HL-60 (cell line): ENCODE data around the gene IGFL1.
"Not testable (repeated sequence)": the region's sequence is repeated elsewhere in the genome, so short reads cannot be mapped to it uniquely, and the experiment has no call there.

Source experiments
- DNase-seq, 2 experiments: peaks; one replicate each; pipeline ENCODE4 v3.0.0-alpha.2; 2010 to 2020; ENCODE audit warnings: low read depth in 1 of 2, low spot score in 1 of 2
- H3K27ac ChIP-seq: fragments of 250-450 bp; sonication (Bioruptor Pico); replicated peaks from 2 replicates; pipeline ENCODE4 v1.5.1; 2020; ENCODE audit warnings: mild to moderate bottlenecking, moderate library complexity
- H3K27me3 ChIP-seq: fragments of 250-450 bp; sonication (Bioruptor Pico); 2 replicates; pipeline ENCODE4 v1.5.1; 2021; ENCODE audit warnings: mild to moderate bottlenecking, moderate library complexity; ENCODE audit not compliant: insufficient read depth, poor library complexity, severe bottlenecking
- H3K4me3 ChIP-seq: replicated peaks from 2 replicates; pipeline ENCODE4 v1.5.1; 2011; ENCODE audit warnings: mild to moderate bottlenecking, control low read depth, low read length; ENCODE audit not compliant: insufficient read depth
- GABPA ChIP-seq: IDR thresholded peaks from 2 replicates; pipeline ENCODE4 v1.6.1; 2012; ENCODE audit warnings: low read depth
- POLR2AphosphoS5 ChIP-seq: IDR thresholded peaks from 2 replicates; pipeline ENCODE4 v1.6.1; 2012; ENCODE audit warnings: low read depth
- SPI1 ChIP-seq: IDR thresholded peaks from 2 replicates; pipeline ENCODE4 v1.6.1; 2012; ENCODE audit warnings: low read depth, mild to moderate bottlenecking, borderline replicate concordance
- TF ChIP-seq, protein P1 (sequence below): IDR thresholded peaks from one replicate; pipeline ENCODE4 v1.5.1; 2011; ENCODE audit warnings: low read length, control low read depth, inconsistent platforms; ENCODE audit not compliant: insufficient read depth
- TF ChIP-seq, protein P2 (sequence below): IDR thresholded peaks from 2 replicates; pipeline ENCODE4 v1.6.1; 2012; ENCODE audit warnings: low read depth; ENCODE audit not compliant: insufficient replicate concordance

Gene IGFL1

DNA sequence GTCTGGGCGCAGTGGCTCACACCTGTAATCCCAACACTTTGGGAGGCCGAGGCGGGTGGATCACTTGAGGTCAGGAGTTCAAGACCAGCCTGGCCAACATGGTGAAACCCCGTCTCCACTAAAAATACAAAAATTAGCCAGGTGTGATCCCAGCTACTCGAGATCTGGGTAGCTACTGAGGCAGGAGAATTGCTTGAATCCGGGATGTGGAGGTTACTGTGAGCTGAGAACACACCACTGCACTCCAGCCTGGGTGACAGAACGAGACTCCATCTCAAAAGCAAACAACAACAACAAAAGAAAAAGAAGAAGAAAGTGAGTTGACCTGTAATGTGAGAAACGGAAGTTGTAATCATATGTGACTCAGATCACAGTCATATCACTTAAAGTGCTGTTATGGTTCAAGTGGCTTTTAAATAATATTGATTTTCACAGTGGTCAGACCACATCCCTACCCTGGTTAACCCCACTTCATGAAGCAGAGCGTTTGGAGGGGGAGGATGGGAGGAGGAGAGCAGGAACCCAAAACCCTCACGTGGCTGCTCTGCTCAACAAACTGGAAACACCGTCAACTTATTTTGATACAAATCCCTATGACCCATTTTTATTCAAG is 33.2 kb downstream of the IGFL1 start:
- H3K4me3 ChIP-seq, H3K27ac ChIP-seq, H3K27me3 ChIP-seq: not testable (repeated sequence)
- peak; percentile 68; the same call in 1 of the 2 replicates for TF ChIP-seq POLR2AphosphoS5
- peak; percentile 44 to 46 for DNase-seq

DNA sequence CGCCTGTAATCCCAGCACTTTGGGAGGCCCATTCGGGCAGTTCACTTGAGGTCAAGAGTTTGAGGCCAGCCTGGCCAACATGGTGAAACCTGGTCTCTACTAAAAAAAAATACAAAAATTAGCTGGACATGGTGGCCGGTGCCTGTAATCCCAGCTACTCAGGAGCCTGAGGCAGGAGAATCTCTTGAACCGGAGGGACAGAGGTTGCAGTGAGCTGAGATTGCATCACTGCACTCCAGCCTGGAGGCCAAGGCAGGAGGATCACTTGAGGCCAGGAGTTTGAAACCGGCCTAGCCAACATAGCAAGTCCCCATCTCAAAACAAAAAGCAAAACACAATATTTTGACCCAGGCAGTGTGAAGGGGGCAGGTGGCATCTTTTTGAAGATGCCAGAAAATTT is 35.3 kb downstream of the IGFL1 start:
- not testable (repeated sequence) for DNase-seq, H3K27me3 ChIP-seq

DNA sequence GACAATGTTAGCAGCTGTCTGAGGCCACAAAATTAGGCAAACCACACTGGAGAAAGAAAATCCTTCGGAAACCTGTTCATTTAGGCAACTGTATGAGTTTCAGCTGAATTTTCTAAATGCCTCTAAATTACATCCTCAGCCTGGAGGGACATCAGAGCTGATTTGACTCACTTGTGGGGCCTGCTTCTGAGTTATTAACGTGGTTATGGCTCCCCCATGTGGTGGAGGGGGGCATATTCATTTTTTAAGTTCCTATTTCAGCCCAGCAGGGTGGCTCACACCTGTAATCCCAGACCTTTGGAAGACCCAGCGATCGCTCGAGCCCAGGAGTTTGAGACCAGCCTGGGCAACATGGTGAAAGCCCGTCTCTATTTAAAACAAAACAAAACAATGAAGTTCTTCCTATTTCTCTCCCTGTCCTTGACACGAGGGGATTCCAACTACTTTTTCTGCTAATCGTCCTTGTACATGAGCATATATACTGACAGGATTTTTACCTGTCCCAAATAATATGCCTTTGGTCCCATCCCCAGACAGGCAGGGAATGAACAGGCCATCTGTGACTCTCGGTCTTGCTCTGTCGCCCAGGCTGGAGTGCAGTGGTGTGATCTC is 35.8 kb downstream of the IGFL1 start:
- H3K27ac ChIP-seq: no peak overlapping the region
- DNase-seq: peak; percentile 29 to 71
- no peak for TF ChIP-seq SPI1
- TF ChIP-seq, protein P1, sequence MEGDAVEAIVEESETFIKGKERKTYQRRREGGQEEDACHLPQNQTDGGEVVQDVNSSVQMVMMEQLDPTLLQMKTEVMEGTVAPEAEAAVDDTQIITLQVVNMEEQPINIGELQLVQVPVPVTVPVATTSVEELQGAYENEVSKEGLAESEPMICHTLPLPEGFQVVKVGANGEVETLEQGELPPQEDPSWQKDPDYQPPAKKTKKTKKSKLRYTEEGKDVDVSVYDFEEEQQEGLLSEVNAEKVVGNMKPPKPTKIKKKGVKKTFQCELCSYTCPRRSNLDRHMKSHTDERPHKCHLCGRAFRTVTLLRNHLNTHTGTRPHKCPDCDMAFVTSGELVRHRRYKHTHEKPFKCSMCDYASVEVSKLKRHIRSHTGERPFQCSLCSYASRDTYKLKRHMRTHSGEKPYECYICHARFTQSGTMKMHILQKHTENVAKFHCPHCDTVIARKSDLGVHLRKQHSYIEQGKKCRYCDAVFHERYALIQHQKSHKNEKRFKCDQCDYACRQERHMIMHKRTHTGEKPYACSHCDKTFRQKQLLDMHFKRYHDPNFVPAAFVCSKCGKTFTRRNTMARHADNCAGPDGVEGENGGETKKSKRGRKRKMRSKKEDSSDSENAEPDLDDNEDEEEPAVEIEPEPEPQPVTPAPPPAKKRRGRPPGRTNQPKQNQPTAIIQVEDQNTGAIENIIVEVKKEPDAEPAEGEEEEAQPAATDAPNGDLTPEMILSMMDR: peak; percentile 47
- H3K27me3 ChIP-seq: peaks cover 8% of the 10 kb centered on the region
- H3K4me3 ChIP-seq: no peak overlapping the region

More for the DNA sequence above, 35.3 kb downstream of the IGFL1 start:
- H3K27ac ChIP-seq, H3K4me3 ChIP-seq: not testable (repeated sequence)

DNA sequence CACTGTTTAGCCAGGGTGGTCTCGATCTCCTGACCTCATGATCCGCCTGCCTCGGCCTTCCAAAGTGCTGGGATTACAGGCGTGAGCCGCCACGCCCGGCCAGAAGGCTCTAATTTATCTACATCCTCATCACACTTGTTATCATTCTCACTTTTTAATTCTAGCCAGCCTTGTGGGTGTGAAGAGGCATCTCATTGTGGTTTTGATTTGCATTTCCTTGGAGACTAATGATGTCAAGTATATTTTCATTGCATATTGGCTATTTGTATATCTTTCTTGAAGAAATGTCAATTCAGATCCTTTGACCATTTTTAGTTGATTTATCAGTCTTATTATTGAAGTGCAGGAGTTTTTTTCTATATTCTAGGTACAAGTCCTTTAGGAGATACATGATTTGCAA is 39.6 kb downstream of the IGFL1 start:
- TF ChIP-seq POLR2AphosphoS5 (no peak), GABPA (no peak), SPI1 (no peak)
- TF ChIP-seq, protein P2, sequence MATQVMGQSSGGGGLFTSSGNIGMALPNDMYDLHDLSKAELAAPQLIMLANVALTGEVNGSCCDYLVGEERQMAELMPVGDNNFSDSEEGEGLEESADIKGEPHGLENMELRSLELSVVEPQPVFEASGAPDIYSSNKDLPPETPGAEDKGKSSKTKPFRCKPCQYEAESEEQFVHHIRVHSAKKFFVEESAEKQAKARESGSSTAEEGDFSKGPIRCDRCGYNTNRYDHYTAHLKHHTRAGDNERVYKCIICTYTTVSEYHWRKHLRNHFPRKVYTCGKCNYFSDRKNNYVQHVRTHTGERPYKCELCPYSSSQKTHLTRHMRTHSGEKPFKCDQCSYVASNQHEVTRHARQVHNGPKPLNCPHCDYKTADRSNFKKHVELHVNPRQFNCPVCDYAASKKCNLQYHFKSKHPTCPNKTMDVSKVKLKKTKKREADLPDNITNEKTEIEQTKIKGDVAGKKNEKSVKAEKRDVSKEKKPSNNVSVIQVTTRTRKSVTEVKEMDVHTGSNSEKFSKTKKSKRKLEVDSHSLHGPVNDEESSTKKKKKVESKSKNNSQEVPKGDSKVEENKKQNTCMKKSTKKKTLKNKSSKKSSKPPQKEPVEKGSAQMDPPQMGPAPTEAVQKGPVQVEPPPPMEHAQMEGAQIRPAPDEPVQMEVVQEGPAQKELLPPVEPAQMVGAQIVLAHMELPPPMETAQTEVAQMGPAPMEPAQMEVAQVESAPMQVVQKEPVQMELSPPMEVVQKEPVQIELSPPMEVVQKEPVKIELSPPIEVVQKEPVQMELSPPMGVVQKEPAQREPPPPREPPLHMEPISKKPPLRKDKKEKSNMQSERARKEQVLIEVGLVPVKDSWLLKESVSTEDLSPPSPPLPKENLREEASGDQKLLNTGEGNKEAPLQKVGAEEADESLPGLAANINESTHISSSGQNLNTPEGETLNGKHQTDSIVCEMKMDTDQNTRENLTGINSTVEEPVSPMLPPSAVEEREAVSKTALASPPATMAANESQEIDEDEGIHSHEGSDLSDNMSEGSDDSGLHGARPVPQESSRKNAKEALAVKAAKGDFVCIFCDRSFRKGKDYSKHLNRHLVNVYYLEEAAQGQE: no peak
- TF ChIP-seq, protein P1: no peak
- Histone ChIP-seq H3K4me3 (no peak overlapping the region), H3K27me3 (peaks cover 17% of the 10 kb centered on the region), H3K27ac (no peak overlapping the region)
- no peak for DNase-seq

DNA sequence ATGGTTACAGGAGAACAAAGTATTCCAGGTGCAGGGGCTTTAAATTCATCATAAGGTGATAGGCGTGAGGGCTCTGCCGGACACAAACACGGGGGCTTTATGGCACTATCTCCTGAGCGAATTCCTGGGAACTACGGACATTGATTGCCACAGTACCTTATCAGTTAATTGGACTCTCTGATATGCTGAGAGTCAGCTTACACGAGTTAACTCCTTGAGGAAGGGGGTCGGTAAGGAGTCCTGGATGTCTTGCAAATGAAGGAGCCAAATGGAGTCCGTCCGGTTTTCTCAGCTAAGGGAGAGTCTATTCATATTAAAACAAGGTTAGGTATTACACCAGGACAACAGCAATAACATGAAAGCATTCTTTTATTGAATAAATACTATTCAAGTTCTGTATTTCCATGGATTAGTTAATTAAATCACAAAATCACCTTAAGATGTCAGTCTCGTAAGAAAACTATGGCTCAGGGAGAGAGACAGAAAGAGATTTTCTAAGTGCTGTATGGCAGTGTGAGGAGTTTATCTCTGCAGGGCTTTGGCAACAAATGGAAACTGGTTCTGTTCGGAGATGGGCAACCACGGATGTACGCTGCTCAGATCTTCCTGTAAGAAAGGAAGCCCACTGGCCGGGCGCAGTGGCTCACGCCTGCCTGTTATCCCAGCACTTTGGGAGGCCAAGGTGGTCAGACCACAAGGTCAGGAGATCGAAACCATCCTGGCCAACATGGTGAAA is 41.1 kb downstream of the IGFL1 start:
- H3K4me3 ChIP-seq: no peak overlapping the region
- peaks cover 17% of the 10 kb centered on the region for H3K27me3 ChIP-seq
- no peak for DNase-seq
- no peak overlapping the region for H3K27ac ChIP-seq
- TF ChIP-seq SPI1 (no peak), GABPA (no peak), POLR2AphosphoS5 (no peak)
- TF ChIP-seq, protein P1: no peak
- TF ChIP-seq, protein P2: no peak
